Thyroid gland (tissue), 4 donors: Measurements from ENCODE around the gene RGS16. TPM values are rescaled to one million over a fixed set of nuclear protein-coding genes. Genes with fewer than 3 reads are reported as not detected.

Experiments
- DNase-seq, 2 donors: peaks; one replicate each; pipeline ENCODE4 v3.0.0-alpha.2; 2019
- H3K27ac ChIP-seq, 3 donors: fragments of 200-600 bp; sonication (generic); 1 replicate in 2 of 3; 2 replicates in 1 of 3; pipeline ENCODE4 v1.5.1; 2016 to 2019; ENCODE audit warnings: mild to moderate bottlenecking in 1 of 3, moderate library complexity in 1 of 3
- H3K27me3 ChIP-seq: fragments of 200-600 bp; sonication (generic); one replicate; pipeline ENCODE4 v1.5.1; 2019
- H3K36me3 ChIP-seq, 2 donors: fragments of 200-600 bp; sonication (generic); one replicate each; pipeline ENCODE4 v1.5.1; 2016 to 2019
- H3K4me1 ChIP-seq, 2 donors: fragments of 200-600 bp; sonication (generic); one replicate each; pipeline ENCODE4 v1.5.1; 2017 to 2019
- H3K4me3 ChIP-seq, 3 donors: fragments of 200-600 bp; sonication (generic); replicated peaks in 1 of 3; 1 replicate in 2 of 3; 2 replicates in 1 of 3; pipeline ENCODE4 v1.5.1; 2016; ENCODE audit warnings: mild to moderate bottlenecking in 1 of 3
- H3K9me3 ChIP-seq: fragments of 200-600 bp; sonication (generic); one replicate; pipeline ENCODE4 v1.5.1; 2017
- CTCF ChIP-seq, 6 experiments: fragments of 200-600 bp in 3 of 6; fragments of 450-650 bp in 3 of 6; sonication (generic) in 3 of 6; IDR thresholded peaks; one replicate each; pipeline ENCODE4 v1.5.1; 2016 to 2019; ENCODE audit warnings: antibody characterized with exemption in 6 of 6, mild to moderate bottlenecking in 2 of 6, inconsistent platforms in 1 of 6, moderate library complexity in 1 of 6
- POLR2A ChIP-seq, 2 donors: fragments of 450-650 bp; IDR thresholded peaks; one replicate each; pipeline ENCODE4 v1.6.1; 2017; ENCODE audit warnings: antibody characterized with exemption in 2 of 2, mild to moderate bottlenecking in 2 of 2, moderate library complexity in 1 of 2
- WGBS, 2 donors: methylation state at CpG; one replicate each; pipeline ENCODE4 v1.1.5; 2017; 5-methylcytosine and 5-hydroxymethylcytosine counted together
- intact Hi-C: fragments of 100-400 bp; cut with DNase I; formaldehyde crosslinking; loops from one replicate; pipeline ENCODE4 v1.15.1; 2023
- total RNA-seq, 4 donors: library from RNA; depleted of rRNA; stranded (reverse); fragments of >200 nt; gene quantifications; one replicate each; pipeline ENCODE4 v1.2.3, GENCODE V29; 2016

Gene RGS16
- total RNA-seq, 4 donors from 2014 or later: 22.2 to 35.7 (median 29.1) TPM

- intact Hi-C loops: no loop called here
- peak; percentile 84 to 86 for DNase-seq
- H3K27me3 ChIP-seq: no peaks in the 10 kb centered on the region
- peak in 1 of 2 donors; percentile 81 for TF ChIP-seq POLR2A (IDR thresholded peaks at IDR 0.05)
- TF ChIP-seq CTCF (IDR thresholded peaks at IDR 0.05): peak in 1 of 6 experiments; percentile 7
- H3K36me3 ChIP-seq: no peaks in the 10 kb centered on the region
- H3K4me3 ChIP-seq: peak within 1 kb of the TSS; percentile 30 to 87 (median 48)
- H3K9me3 ChIP-seq: no peaks in the 10 kb centered on the region
- WGBS, 2 donors: 6% methylated on average over 20 of the region's 20 CpGs
- peak within 1 kb of the TSS; percentile 93 to 99 (median 97) for H3K27ac ChIP-seq
- H3K4me1 ChIP-seq: peaks cover 0 to 23% of the 10 kb centered on the region in 2 donors
These were observed 15.4 kb downstream of the RGS16 start, which contains the start of gene RNASEL for GRCh38 chr1:182588500-182589396. Gene RNASEL (minus strand): TSS chr1:182589256. CDS start chr1:182586806, 2,450 bp downstream.

GRCh38 chr1:182587666-182588499 is 16.3 kb downstream of the RGS16 start:
- Histone ChIP-seq H3K4me1 (peaks cover 0 to 23% of the 10 kb centered on the region in 2 donors), H3K27ac (peak overlapping the region in 2 of 3 donors; percentile 97 to 99), H3K36me3 (no peaks in the 10 kb centered on the region), H3K27me3 (no peaks in the 10 kb centered on the region), H3K9me3 (no peaks in the 10 kb centered on the region), H3K4me3 (peak overlapping the region in 2 of 3 donors; percentile 48 to 87)
- TF ChIP-seq CTCF (IDR thresholded peaks at IDR 0.05): no peak
- WGBS, 2 donors: 66 to 69% methylated on average over 4 of the region's 4 CpGs
- intact Hi-C loops: no loop called here
- no peak for DNase-seq

GRCh38 chr1:182587093-182587492 is 17.1 kb downstream of the RGS16 start:
- no peaks in the 10 kb centered on the region for H3K27me3 ChIP-seq
- 1% methylated on average over 1 of the region's 1 CpG for WGBS, 2 donors
- H3K27ac ChIP-seq: no peak overlapping the region
- TF ChIP-seq CTCF (IDR thresholded peaks at IDR 0.05) (no peak), POLR2A (IDR thresholded peaks at IDR 0.05) (no peak)
- no peaks in the 10 kb centered on the region for H3K9me3 ChIP-seq
- H3K4me3 ChIP-seq: no peak overlapping the region
- no peak for DNase-seq
- intact Hi-C loops: no loop called here
- H3K4me1 ChIP-seq: peaks cover 0 to 23% of the 10 kb centered on the region in 2 donors
- peaks cover 0 to under 1% of the 10 kb centered on the region in 2 donors for H3K36me3 ChIP-seq

GRCh38 chr1:182586380-182586779 is 17.8 kb downstream of the RGS16 start:
- peaks cover 0 to 23% of the 10 kb centered on the region in 2 donors for H3K4me1 ChIP-seq
- TF ChIP-seq CTCF (IDR thresholded peaks at IDR 0.05) (no peak), POLR2A (IDR thresholded peaks at IDR 0.05) (no peak)
- DNase-seq: no peak
- H3K27ac ChIP-seq: no peak overlapping the region
- no peaks in the 10 kb centered on the region for H3K27me3 ChIP-seq
- H3K4me3 ChIP-seq: no peak overlapping the region
- H3K36me3 ChIP-seq: peaks cover 2 to 8% of the 10 kb centered on the region in 2 donors
- WGBS, 2 donors: 95 to 97% methylated on average over 11 of the region's 11 CpGs
- no peaks in the 10 kb centered on the region for H3K9me3 ChIP-seq
- intact Hi-C loops: no loop called here
